ENCODE measurements around the gene CCDC15.

Gene CCDC15

GRCh38 chr11:125082611-125083311 lies 128.8 kb downstream of the CCDC15 start:
- peak overlapping the region in 2 of 11 experiments; percentile 26 to 37; a peak in 2 of 22 replicates for H3K4me2 ChIP-seq
- no peaks in the 10 kb centered on the region for H3K27me3 ChIP-seq
- no peaks in the 10 kb centered on the region for H3K9me3 ChIP-seq (replicated peaks in 1 of 11)
- H3K27ac ChIP-seq, result peak overlapping the region in 4 of 11 experiments; percentile 21 to 41 (median 31); a peak in 5 of 22 replicates
- peaks cover 8 to 44% (median 26%) of the 10 kb centered on the region in 10 experiments; a peak in 18 of 20 replicates for H3K4me1 ChIP-seq
- H4K20me1 ChIP-seq, result 0 out of 22 replicates have a peak, but pooled peaks cover 0 to 3% (median 0%) of the 10 kb centered on the region in 11 experiments
- H3K36me3 ChIP-seq, result peaks cover 0 to 98% (median 0%) of the 10 kb centered on the region in 11 experiments; a peak in 8 of 22 replicates
- no peak overlapping the region for H3K4me3 ChIP-seq
- no peak for TF ChIP-seq Cebpa-rat (IDR thresholded peaks at IDR 0.05)
- peak overlapping the region in 1 of 11 experiments; percentile 62; a peak in 3 of 22 replicates for H3K9ac ChIP-seq

- peaks cover 0 to 98% (median 0%) of the 10 kb centered on the region in 11 experiments; a peak in 8 of 22 replicates for H3K36me3 ChIP-seq
- H3K9ac ChIP-seq, result peak overlapping the region in 1 of 11 experiments; percentile 22; a peak in 1 of 22 replicates
- no peaks in the 10 kb centered on the region for H3K9me3 ChIP-seq (replicated peaks in 1 of 11)
- H3K27ac ChIP-seq, result peak overlapping the region in 4 of 11 experiments; percentile 14 to 38 (median 22); a peak in 3 of 22 replicates
- no peak overlapping the region for H3K4me3 ChIP-seq
- H3K4me2 ChIP-seq, result peak overlapping the region in 1 of 11 experiments; percentile 37; a peak in 1 of 22 replicates
- peaks cover 3 to 36% (median 20%) of the 10 kb centered on the region in 10 experiments; a peak in 18 of 20 replicates for H3K4me1 ChIP-seq
- H4K20me1 ChIP-seq, result 0 out of 22 replicates have a peak, but pooled peaks cover 0 to 3% (median 0%) of the 10 kb centered on the region in 11 experiments
- H3K27me3 ChIP-seq, result no peaks in the 10 kb centered on the region
- no peak for TF ChIP-seq Cebpa-rat (IDR thresholded peaks at IDR 0.05)
These were observed 129.5 kb downstream of the CCDC15 start for GRCh38 chr11:125083312-125084056.

GRCh38 chr11:125084057-125084416 lies 130.0 kb downstream of the CCDC15 start:
- Histone ChIP-seq H3K4me3 (no peak overlapping the region), H3K27me3 (no peaks in the 10 kb centered on the region), H3K4me1 (peaks cover 0 to 31% (median 15%) of the 10 kb centered on the region in 10 experiments; a peak in 14 of 20 replicates), H3K9me3 (replicated peaks in 1 of 11) (no peaks in the 10 kb centered on the region), H3K9ac (no peak overlapping the region), H3K27ac (no peak overlapping the region; a peak in 1 of 22 replicates), H3K36me3 (peaks cover 0 to 98% (median 0%) of the 10 kb centered on the region in 11 experiments; a peak in 8 of 22 replicates), H4K20me1 (0 out of 22 replicates have a peak, but pooled peaks cover 0 to 3% (median 0%) of the 10 kb centered on the region in 11 experiments), H3K4me2 (no peak overlapping the region)
- no peak for TF ChIP-seq Cebpa-rat (IDR thresholded peaks at IDR 0.05)

- TF ChIP-seq Cebpa-rat (IDR thresholded peaks at IDR 0.05), result no peak
These were observed 130.8 kb downstream of the CCDC15 start for GRCh38 chr11:125084761-125085231.

GRCh38 chr11:125085301-125086081 lies 131.5 kb downstream of the CCDC15 start:
- Histone ChIP-seq H3K36me3 (peaks cover 0 to 86% (median 0%) of the 10 kb centered on the region in 11 experiments; a peak in 8 of 22 replicates), H3K9ac (no peak overlapping the region), H3K9me3 (replicated peaks in 1 of 11) (no peaks in the 10 kb centered on the region), H3K4me3 (no peak overlapping the region), H3K27me3 (no peaks in the 10 kb centered on the region), H3K4me1 (peaks cover 0 to 24% (median 9%) of the 10 kb centered on the region in 10 experiments; a peak in 12 of 20 replicates), H4K20me1 (0 out of 22 replicates have a peak, but pooled peaks cover 0 to 3% (median 0%) of the 10 kb centered on the region in 11 experiments), H3K27ac (no peak overlapping the region), H3K4me2 (no peak overlapping the region)
- no peak for TF ChIP-seq Cebpa-rat (IDR thresholded peaks at IDR 0.05)

More at GRCh38 chr11:125084761-125085231, 130.8 kb downstream of the CCDC15 start:
- H4K20me1 ChIP-seq, result 0 out of 22 replicates have a peak, but pooled peaks cover 0 to 3% (median 0%) of the 10 kb centered on the region in 11 experiments
- H3K27me3 ChIP-seq, result no peaks in the 10 kb centered on the region
- no peaks in the 10 kb centered on the region for H3K9me3 ChIP-seq (replicated peaks in 1 of 11)
- no peak overlapping the region for H3K4me3 ChIP-seq
- peaks cover 0 to 93% (median 0%) of the 10 kb centered on the region in 11 experiments; a peak in 8 of 22 replicates for H3K36me3 ChIP-seq
- peaks cover 0 to 24% (median 11%) of the 10 kb centered on the region in 10 experiments; a peak in 12 of 20 replicates for H3K4me1 ChIP-seq
- no peak overlapping the region for H3K27ac ChIP-seq
- no peak overlapping the region for H3K9ac ChIP-seq
- no peak overlapping the region for H3K4me2 ChIP-seq

GRCh38 chr11:125086633-125087296 lies 132.8 kb downstream of the CCDC15 start:
- Histone ChIP-seq H3K4me2 (peak overlapping the region in 4 of 11 experiments; percentile 12 to 30 (median 16); a peak in 4 of 22 replicates), H3K4me1 (peaks cover 5 to 33% (median 18%) of the 10 kb centered on the region in 10 experiments; a peak in 17 of 20 replicates), H3K27me3 (no peaks in the 10 kb centered on the region), H4K20me1 (no peaks in the 10 kb centered on the region), H3K36me3 (peaks cover 0 to 73% (median 0%) of the 10 kb centered on the region in 11 experiments; a peak in 8 of 22 replicates), H3K9ac (0 out of 22 replicates have a peak overlapping the region, but pooled peaks of 2 of the 11 experiments have one; percentile 3 to 16), H3K9me3 (replicated peaks in 1 of 11) (no peaks in the 10 kb centered on the region), H3K4me3 (no peak overlapping the region), H3K27ac (no peak overlapping the region; a peak in 1 of 22 replicates)
- TF ChIP-seq Cebpa-rat (IDR thresholded peaks at IDR 0.05), result no peak

GRCh38 chr11:125088123-125088522 lies 134.1 kb downstream of the CCDC15 start:
- Histone ChIP-seq H3K9me3 (replicated peaks in 1 of 11) (no peaks in the 10 kb centered on the region), H3K27me3 (no peaks in the 10 kb centered on the region), H3K4me3 (no peak overlapping the region), H3K4me1 (peaks cover 5 to 33% (median 19%) of the 10 kb centered on the region in 10 experiments; a peak in 17 of 20 replicates), H3K9ac (no peak overlapping the region), H4K20me1 (no peaks in the 10 kb centered on the region), H3K4me2 (no peak overlapping the region), H3K27ac (0 out of 22 replicates have a peak overlapping the region, but pooled peaks of 1 of the 11 experiments have one; percentile 5), H3K36me3 (peaks cover 0 to 62% (median 0%) of the 10 kb centered on the region in 11 experiments; a peak in 9 of 22 replicates)
- no peak for TF ChIP-seq Cebpa-rat (IDR thresholded peaks at IDR 0.05)

Measured in BLaER1 treated with 17β-estradiol and CSF1 and Interleukin-3, amounts not matched to agents 10 nM and 100 nM (cell line).